ENCODE data around the gene TULP1. TPM values are rescaled to one million over a fixed set of nuclear protein-coding genes. Genes with fewer than 3 reads are reported as not detected.

The TULP1 gene
- total RNA-seq, 1 experiment from 2014 or later, result not detected

GRCh38 chr6:35461270-35461669 lies 51.4 kb downstream of the TULP1 start:
- Histone ChIP-seq H3F3A (ENCODE audit: insufficient read depth, low read depth) (peaks cover 16% of the 10 kb centered on the region), H3K27ac (peak overlapping the region; percentile 46; the same call in 1 of the 2 replicates), H3K4me2 (peak overlapping the region; percentile 46), H3K79me2 (ENCODE audit: low read depth) (no peaks in the 10 kb centered on the region), H3K9me2 (ENCODE audit: insufficient read depth) (no peaks in the 10 kb centered on the region), H3K4me3 (no peak overlapping the region), H3K27me3 (ENCODE audit: insufficient read depth, low read depth) (no peaks in the 10 kb centered on the region), H3K9me3 (ENCODE audit: insufficient read depth, low read depth) (no peaks in the 10 kb centered on the region), H4K20me1 (ENCODE audit: insufficient read depth) (no peaks in the 10 kb centered on the region), H3K36me3 (ENCODE audit: low read depth) (no peaks in the 10 kb centered on the region), H3K4me1 (replicated peaks; ENCODE audit: insufficient read depth) (peaks cover 16% of the 10 kb centered on the region), H2AFZ (no peak overlapping the region)
- intact Hi-C loops (cut with micrococcal nuclease; ENCODE audit: unreplicated experiment), result loop anchor here (10.0 kb wide), 1 partner anchor 274 kb away; the partner anchor contains the start of gene ARMC12
- peak; percentile 43 to 80 for DNase-seq
- CTCF ChIA-PET, result interaction anchor here (0.6 to 0.7 kb wide), 2 partner anchors 89 to 120 kb away, joined by 3 read pairs; no protein-coding TSS in a partner anchor
- no TSS peak for BruUV-seq (replicated peaks)
- POLR2A ChIA-PET (ENCODE audit: unreplicated experiment), result no interaction called here
- no peak for TF ChIP-seq EZH2 (IDR thresholded peaks at IDR 0.05; ENCODE audit: low read depth)
- TF ChIP-seq CTCF (conservative IDR thresholded peaks at IDR 0.05), result no peak

GRCh38 chr6:35457907-35458306 lies 54.8 kb downstream of the TULP1 start:
- Histone ChIP-seq H3K4me1 (replicated peaks; ENCODE audit: insufficient read depth) (peaks cover 29% of the 10 kb centered on the region), H3K9me3 (ENCODE audit: insufficient read depth, low read depth) (no peaks in the 10 kb centered on the region), H3K79me2 (ENCODE audit: low read depth) (0 out of 2 replicates have a peak, but pooled peaks cover 6% of the 10 kb centered on the region), H4K20me1 (ENCODE audit: insufficient read depth) (no peaks in the 10 kb centered on the region), H3K36me3 (ENCODE audit: low read depth) (no peaks in the 10 kb centered on the region), H3K4me2 (no peak overlapping the region), H3F3A (ENCODE audit: insufficient read depth, low read depth) (peaks cover 16% of the 10 kb centered on the region), H3K4me3 (no peak overlapping the region), H3K27me3 (ENCODE audit: insufficient read depth, low read depth) (no peaks in the 10 kb centered on the region), H2AFZ (no peak overlapping the region), H3K9me2 (ENCODE audit: insufficient read depth) (no peaks in the 10 kb centered on the region), H3K27ac (no peak overlapping the region)
- no TSS peak for BruUV-seq (replicated peaks)
- ChIA-PET CTCF (no interaction called here), POLR2A (ENCODE audit: unreplicated experiment) (interaction anchor here (0.6 to 0.7 kb wide), 2 partner anchors 33 to 256 kb away, joined by 5 to 29 read pairs; no protein-coding TSS in a partner anchor)
- no peak for TF ChIP-seq CTCF (conservative IDR thresholded peaks at IDR 0.05)
- TF ChIP-seq EZH2 (IDR thresholded peaks at IDR 0.05; ENCODE audit: low read depth), result no peak
- intact Hi-C loops (cut with micrococcal nuclease; ENCODE audit: unreplicated experiment), result no loop called here
- no peak for DNase-seq

GRCh38 chr6:35454391-35455110 lies 58.1 kb downstream of the TULP1 start:
- no peaks in the 10 kb centered on the region for H3K36me3 ChIP-seq (ENCODE audit: low read depth)
- no peak overlapping the region for H3K4me3 ChIP-seq
- no TSS peak for BruUV-seq (replicated peaks)
- no peaks in the 10 kb centered on the region for H3K9me3 ChIP-seq (ENCODE audit: insufficient read depth, low read depth)
- intact Hi-C loops (cut with micrococcal nuclease; ENCODE audit: unreplicated experiment), result loop anchor here (5.0 kb wide), 1 partner anchor 62 kb away; no protein-coding TSS in a partner anchor
- H3K4me2 ChIP-seq, result 0 out of 2 replicates have a peak overlapping the region, but pooled peaks have one; percentile 95
- peaks cover 6% of the 10 kb centered on the region; the same call in 1 of the 2 replicates for H3F3A ChIP-seq (ENCODE audit: insufficient read depth, low read depth)
- H2AFZ ChIP-seq, result no peak overlapping the region
- ChIA-PET CTCF (interaction anchor here (0.6 kb wide), 1 partner anchor 136 kb away, joined by 3 read pairs; no protein-coding TSS in a partner anchor), POLR2A (ENCODE audit: unreplicated experiment) (no interaction called here)
- H4K20me1 ChIP-seq (ENCODE audit: insufficient read depth), result no peaks in the 10 kb centered on the region
- no peak for DNase-seq
- H3K9me2 ChIP-seq (ENCODE audit: insufficient read depth), result no peaks in the 10 kb centered on the region
- 0 out of 2 replicates have a peak, but pooled peaks cover 9% of the 10 kb centered on the region for H3K79me2 ChIP-seq (ENCODE audit: low read depth)
- peaks cover 21% of the 10 kb centered on the region for H3K4me1 ChIP-seq (replicated peaks; ENCODE audit: insufficient read depth)
- no peaks in the 10 kb centered on the region for H3K27me3 ChIP-seq (ENCODE audit: insufficient read depth, low read depth)
- H3K27ac ChIP-seq, result no peak overlapping the region
- TF ChIP-seq EZH2 (IDR thresholded peaks at IDR 0.05; ENCODE audit: low read depth) (no peak), CTCF (conservative IDR thresholded peaks at IDR 0.05) (no peak)

All from PC-9 (cell line).